ENCODE data around the gene NXN. TPM values are rescaled to one million over a fixed set of nuclear protein-coding genes. Genes with fewer than 3 reads are reported as not detected.
"Not testable (repeated sequence)": the region's sequence is repeated elsewhere in the genome, so short reads cannot be mapped to it uniquely, and the experiment has no call there.

The NXN gene
- total RNA-seq, 1 donor from 2014 or later = 51.6 TPM

GRCh38 chr17:753418-753817 is 226.2 kb downstream of the NXN start:
- intact Hi-C loops (cut with DNase I) = no loop called here
- no peak for DNase-seq (ENCODE audit: extremely low spot score in 2 of 2)
- no peaks in the 10 kb centered on the region for H3K27me3 ChIP-seq
- H3K4me1 ChIP-seq = peaks cover 21% of the 10 kb centered on the region
- TF ChIP-seq, protein P1, sequence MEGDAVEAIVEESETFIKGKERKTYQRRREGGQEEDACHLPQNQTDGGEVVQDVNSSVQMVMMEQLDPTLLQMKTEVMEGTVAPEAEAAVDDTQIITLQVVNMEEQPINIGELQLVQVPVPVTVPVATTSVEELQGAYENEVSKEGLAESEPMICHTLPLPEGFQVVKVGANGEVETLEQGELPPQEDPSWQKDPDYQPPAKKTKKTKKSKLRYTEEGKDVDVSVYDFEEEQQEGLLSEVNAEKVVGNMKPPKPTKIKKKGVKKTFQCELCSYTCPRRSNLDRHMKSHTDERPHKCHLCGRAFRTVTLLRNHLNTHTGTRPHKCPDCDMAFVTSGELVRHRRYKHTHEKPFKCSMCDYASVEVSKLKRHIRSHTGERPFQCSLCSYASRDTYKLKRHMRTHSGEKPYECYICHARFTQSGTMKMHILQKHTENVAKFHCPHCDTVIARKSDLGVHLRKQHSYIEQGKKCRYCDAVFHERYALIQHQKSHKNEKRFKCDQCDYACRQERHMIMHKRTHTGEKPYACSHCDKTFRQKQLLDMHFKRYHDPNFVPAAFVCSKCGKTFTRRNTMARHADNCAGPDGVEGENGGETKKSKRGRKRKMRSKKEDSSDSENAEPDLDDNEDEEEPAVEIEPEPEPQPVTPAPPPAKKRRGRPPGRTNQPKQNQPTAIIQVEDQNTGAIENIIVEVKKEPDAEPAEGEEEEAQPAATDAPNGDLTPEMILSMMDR (IDR thresholded peaks at IDR 0.05) = no peak
- TF ChIP-seq POLR2A (IDR thresholded peaks at IDR 0.05) = no peak
- TF ChIP-seq POLR2AphosphoS5 (IDR thresholded peaks at IDR 0.05; ENCODE audit: insufficient read depth in 1 of 2, low read depth in 1 of 2) = no peak
- H3K4me3 ChIP-seq = no peak overlapping the region
- H3K27ac ChIP-seq = no peak overlapping the region
- no peaks in the 10 kb centered on the region for H3K9me3 ChIP-seq
- H3K36me3 ChIP-seq = peaks cover 0 to 13% of the 10 kb centered on the region in 2 donors

- intact Hi-C loops (cut with DNase I) = no loop called here
- no peak for DNase-seq (ENCODE audit: extremely low spot score in 2 of 2)
- Histone ChIP-seq H3K4me3 (peak overlapping the region; percentile 55 to 83), H3K9me3 (no peaks in the 10 kb centered on the region), H3K27me3 (no peaks in the 10 kb centered on the region), H3K36me3 (peaks cover 0 to 6% of the 10 kb centered on the region in 2 donors), H3K27ac (peak overlapping the region; percentile 90), H3K4me1 (peaks cover 21% of the 10 kb centered on the region)
- peak in 1 of 2 donors; percentile 38 for TF ChIP-seq POLR2AphosphoS5 (IDR thresholded peaks at IDR 0.05; ENCODE audit: insufficient read depth in 1 of 2, low read depth in 1 of 2)
- TF ChIP-seq POLR2A (IDR thresholded peaks at IDR 0.05) = no peak
These were observed 226.9 kb downstream of the NXN start for GRCh38 chr17:752620-753219.

DNA sequence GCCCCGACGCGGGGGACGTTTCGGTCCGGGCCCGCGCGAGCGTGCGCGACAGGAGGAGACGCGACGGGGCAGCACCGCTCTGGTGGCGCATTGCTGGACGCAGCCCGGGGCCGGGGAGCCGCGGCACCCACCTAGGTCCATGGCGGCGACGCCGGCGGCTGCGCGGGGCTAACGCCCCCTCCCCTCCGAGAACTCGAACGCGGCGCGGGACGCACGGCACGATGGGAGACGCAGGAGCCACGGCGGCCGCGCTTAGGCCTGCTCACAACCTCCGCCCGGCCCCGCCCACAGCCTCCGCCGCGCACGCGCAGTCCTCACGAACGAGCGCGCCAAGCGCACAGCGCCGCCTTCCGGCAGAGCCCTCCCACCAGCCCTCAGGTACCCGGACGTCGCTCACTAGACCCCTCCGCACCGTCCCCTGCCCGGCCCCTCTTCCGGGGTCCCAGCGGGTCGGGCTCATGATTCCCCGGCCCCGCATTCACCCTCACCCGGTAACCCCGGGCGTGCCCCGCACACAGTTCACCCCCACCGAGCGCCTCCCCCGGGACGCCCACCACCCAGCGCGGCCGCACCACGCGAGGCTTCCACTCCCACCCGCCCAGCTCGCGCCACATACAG is 227.5 kb downstream of the NXN start, which contains the start of gene GEMIN4:
Gene GEMIN4, minus strand, starts transcription at position 263 of the 618 bp plus-strand sequence. Its CDS starts 122 bp downstream, at position 141.
- intact Hi-C loops (cut with DNase I) = no loop called here
- H3K4me1 ChIP-seq = peaks cover 21% of the 10 kb centered on the region
- TF ChIP-seq POLR2A (IDR thresholded peaks at IDR 0.05) = peak in 1 of 2 donors; percentile 77
- peak; percentile 54 to 62 for TF ChIP-seq POLR2AphosphoS5 (IDR thresholded peaks at IDR 0.05; ENCODE audit: insufficient read depth in 1 of 2, low read depth in 1 of 2)
- TF ChIP-seq, protein P1 (IDR thresholded peaks at IDR 0.05) = peak; percentile 76 to 99 (median 97)

DNA sequence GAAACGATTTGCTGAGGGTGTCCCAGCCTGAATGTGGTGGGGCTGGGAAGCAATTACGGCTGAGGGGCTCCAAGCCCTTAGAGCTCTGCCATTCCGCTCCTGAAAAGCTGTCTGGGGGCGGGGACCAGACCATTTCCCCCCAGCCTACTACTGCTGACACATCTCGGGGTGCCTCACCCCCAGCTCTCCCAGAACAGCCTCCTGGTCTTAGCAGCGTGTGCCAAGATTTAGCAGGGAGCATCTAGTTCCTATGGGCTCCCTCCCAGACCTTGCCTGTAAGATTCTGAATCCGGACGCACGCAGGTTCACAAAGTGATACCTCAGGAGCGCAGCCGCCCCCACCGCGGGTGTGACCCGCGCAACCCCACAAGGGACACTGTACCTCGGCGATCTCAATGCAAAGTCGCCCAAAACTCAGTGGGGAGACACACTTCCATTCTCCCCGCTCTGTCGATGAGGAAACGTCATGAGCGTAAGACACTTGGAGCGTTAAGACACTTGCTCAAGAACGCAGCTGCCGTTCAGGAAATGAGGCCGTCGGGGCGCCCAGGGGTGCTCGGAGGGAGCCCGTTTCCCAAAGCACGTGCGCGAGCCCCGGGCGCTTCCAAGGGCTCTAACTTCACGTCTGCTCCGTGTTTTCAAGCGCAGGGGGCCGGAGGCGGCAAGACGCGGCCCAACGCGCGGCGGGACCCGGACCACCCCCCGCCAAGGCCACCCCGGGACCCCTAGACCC is 228.1 kb downstream of the NXN start:
- no peaks in the 10 kb centered on the region for H3K9me3 ChIP-seq
- no peak for DNase-seq (ENCODE audit: extremely low spot score in 2 of 2)
- peak overlapping the region; percentile 90 for H3K27ac ChIP-seq
- intact Hi-C loops (cut with DNase I) = no loop called here
- H3K36me3 ChIP-seq = peaks cover 0 to 13% of the 10 kb centered on the region in 2 donors
- TF ChIP-seq POLR2A (IDR thresholded peaks at IDR 0.05) (no peak), POLR2AphosphoS5 (IDR thresholded peaks at IDR 0.05; ENCODE audit: insufficient read depth in 1 of 2, low read depth in 1 of 2) (no peak)
- TF ChIP-seq, protein P1 (IDR thresholded peaks at IDR 0.05) = no peak
- H3K4me3 ChIP-seq = peak overlapping the region; percentile 55 to 83
- peaks cover 21% of the 10 kb centered on the region for H3K4me1 ChIP-seq
- H3K27me3 ChIP-seq = no peaks in the 10 kb centered on the region

More for the DNA sequence above, 227.5 kb downstream of the NXN start, which contains the start of gene GEMIN4:
- H3K27me3 ChIP-seq = no peaks in the 10 kb centered on the region
- peaks cover 0 to 6% of the 10 kb centered on the region in 2 donors for H3K36me3 ChIP-seq
- H3K27ac ChIP-seq = peak within 1 kb of the TSS; percentile 90
- no peaks in the 10 kb centered on the region for H3K9me3 ChIP-seq
- DNase-seq (ENCODE audit: extremely low spot score in 2 of 2) = no peak
- H3K4me3 ChIP-seq = peak within 1 kb of the TSS; percentile 55 to 83

- Histone ChIP-seq H3K9me3 (no peaks in the 10 kb centered on the region), H3K4me3 (peak overlapping the region; percentile 55 to 83), H3K27ac (no peak overlapping the region), H3K4me1 (peaks cover 21% of the 10 kb centered on the region), H3K27me3 (no peaks in the 10 kb centered on the region), H3K36me3 (peaks cover 0 to 22% of the 10 kb centered on the region in 2 donors)
- TF ChIP-seq, protein P1 (IDR thresholded peaks at IDR 0.05) = no peak
- TF ChIP-seq POLR2AphosphoS5 (IDR thresholded peaks at IDR 0.05; ENCODE audit: insufficient read depth in 1 of 2, low read depth in 1 of 2) (no peak), POLR2A (IDR thresholded peaks at IDR 0.05) (no peak)
- no peak for DNase-seq (ENCODE audit: extremely low spot score in 2 of 2)
- intact Hi-C loops (cut with DNase I) = no loop called here
These were observed 229.0 kb downstream of the NXN start for GRCh38 chr17:750431-751037.

DNA sequence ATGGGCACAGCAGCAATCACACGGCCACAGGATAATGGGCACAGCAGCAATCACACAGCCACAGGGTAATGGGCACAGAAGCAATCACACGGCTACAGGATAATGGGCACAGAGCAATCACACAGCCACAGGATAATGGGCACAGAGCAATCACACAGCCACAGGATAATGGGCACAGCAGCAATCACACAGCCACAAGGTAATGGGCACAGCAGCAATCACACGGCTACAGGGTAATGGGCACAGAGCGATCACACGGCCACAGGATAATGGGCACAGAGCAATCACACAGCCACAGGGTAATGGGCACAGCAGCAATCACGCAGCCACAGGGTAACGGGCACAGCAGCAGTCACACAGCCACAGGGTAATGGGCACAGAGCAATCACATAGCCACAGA is 230.2 kb downstream of the NXN start:
- H3K36me3 ChIP-seq = peaks cover 0 to 33% of the 10 kb centered on the region in 2 donors
- intact Hi-C loops (cut with DNase I); H3K27me3 ChIP-seq: not testable (repeated sequence)

More for the DNA sequence above, 230.2 kb downstream of the NXN start:
- H3K4me1 ChIP-seq = peaks cover 21% of the 10 kb centered on the region
- not testable (repeated sequence) for DNase-seq (ENCODE audit: extremely low spot score in 2 of 2); H3K27ac ChIP-seq; H3K9me3 ChIP-seq; H3K4me3 ChIP-seq
